Fibroblast of lung (primary cell): ENCODE measurements around the gene SLC22A5.

Experiments
- CTCF ChIP-seq, 2 donors: IDR thresholded peaks in 1 of 2; conservative IDR thresholded peaks in 1 of 2; 1 replicate in 1 of 2; 2 replicates in 1 of 2; pipeline ENCODE4 v1.5.1; 2011 to 2012; ENCODE audit warnings: low read length in 2 of 2, control low read depth in 1 of 2, inconsistent platforms in 1 of 2, low read depth in 1 of 2, mild to moderate bottlenecking in 1 of 2
- EZH2 ChIP-seq: IDR thresholded peaks from 2 replicates; pipeline ENCODE4 v1.5.1; 2012; ENCODE audit warnings: low read length, control low read depth, mild to moderate bottlenecking; ENCODE audit errors: missing control alignments

DNA sequence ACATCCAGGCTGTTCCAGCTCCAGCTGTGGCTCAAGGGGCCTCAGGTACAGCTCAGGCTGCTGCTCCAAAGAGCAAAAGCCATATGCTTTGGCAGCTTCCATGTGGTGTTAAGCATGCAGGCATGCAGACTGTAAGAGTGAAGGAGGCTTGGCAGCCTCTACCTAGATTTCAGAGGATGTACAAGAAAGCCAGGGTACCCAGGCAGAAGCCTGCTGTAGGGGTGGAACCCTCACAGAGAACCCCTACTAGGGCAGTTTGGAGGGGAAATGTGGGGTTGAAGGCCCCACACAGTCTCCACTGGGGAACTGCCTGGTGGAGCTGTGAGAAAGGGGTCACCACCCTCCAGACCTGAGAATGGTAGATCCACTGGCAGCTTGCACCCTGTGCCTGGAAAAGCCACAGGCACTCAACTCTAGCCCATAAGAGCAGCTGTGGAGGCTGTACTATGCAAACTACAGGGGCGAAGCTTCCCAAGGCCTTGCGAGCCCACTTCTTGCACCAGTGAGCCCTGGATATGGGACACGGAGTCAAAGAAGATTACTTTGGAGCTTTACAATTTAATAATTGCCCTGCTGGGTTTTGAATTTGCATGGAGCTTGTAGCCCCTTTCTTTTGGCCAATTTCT is 14.3 kb upstream of the SLC22A5 start:
- TF ChIP-seq CTCF (conservative IDR thresholded peaks at IDR 0.05 in 1 of 2, IDR thresholded peaks at IDR 0.05 in 1 of 2; ENCODE audit: low read depth in 1 of 2, low read length in 2 of 2) = no peak
- no peak for TF ChIP-seq EZH2
